ENCODE data around the gene ECM1. TPM values are rescaled to one million over a fixed set of nuclear protein-coding genes. Genes with fewer than 3 reads are reported as not detected.

Gene ECM1
- total and polyA plus RNA-seq, 2 of the 8 experiments (the other 6 are each of a cell fraction or from before 2014, with no cell fraction given): 0.95 to 0.98 TPM

DNA sequence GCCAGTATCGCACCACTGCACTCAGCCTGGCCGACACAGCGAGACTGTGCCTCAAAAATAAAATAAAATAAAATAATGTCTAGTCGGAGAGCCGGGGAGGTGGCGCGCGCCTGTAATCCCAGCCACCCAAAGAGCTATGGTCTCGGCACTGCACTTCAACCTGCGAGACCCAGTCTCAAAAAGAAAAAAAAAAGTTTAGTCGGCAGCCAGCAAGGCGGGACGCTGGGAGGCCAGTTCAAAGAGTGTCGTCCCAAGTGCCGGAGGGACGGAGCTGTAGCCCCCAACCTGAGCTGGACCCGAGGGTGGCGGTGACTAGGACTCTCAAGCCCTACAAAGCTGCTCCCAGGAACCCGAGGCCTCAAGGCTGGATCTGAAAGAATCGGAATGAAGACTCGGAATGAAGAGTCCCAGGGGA lies 7.0 kb downstream of the ECM1 start (continued):
- TF ChIP-seq TCF12 (IDR thresholded peaks at IDR 0.05; ENCODE audit: low read depth, low read length) (no peak), FOSL1 (IDR thresholded peaks at IDR 0.05; ENCODE audit: insufficient read depth, low read depth, low read length) (no peak)
